ENCODE results near the gene PWWP2B.

- TF ChIP-seq CTCF (IDR thresholded peaks at IDR 0.05): no peak
- no peak for TF ChIP-seq POLR2A (IDR thresholded peaks at IDR 0.05; ENCODE audit: low read depth)
- TF ChIP-seq EP300 (IDR thresholded peaks at IDR 0.05): no peak
- no peak for TF ChIP-seq POLR2AphosphoS5 (IDR thresholded peaks at IDR 0.05)
Measured at GRCh38 chr10:132405463-132405991, 8.5 kb downstream of the PWWP2B start.

Data from esophagus muscularis mucosa (tissue), 4 donors.